Fibroblast of skin of abdomen (primary cell): ENCODE data around the gene SLC38A2. TPM values are rescaled to one million over a fixed set of nuclear protein-coding genes. Genes with fewer than 3 reads are reported as not detected.
A peak's percentile ranks its signal among the peaks of the same experiment; 100 is the strongest.
"Not testable (repeated sequence)": the region's sequence is repeated elsewhere in the genome, so short reads cannot be mapped to it uniquely, and the experiment has no call there.

Experiments used
- DNase-seq: peaks from one replicate; pipeline ENCODE4 v3.0.0-alpha.2; 2013
- polyA plus RNA-seq, 2 experiments: library from polyadenylated mRNA; unstranded; fragments of 120-200 nt; gene quantifications; one replicate each; pipeline ENCODE4 v1.2.1, GENCODE V29; 2013; ENCODE audit not compliant: insufficient read length in 2 of 2

SLC38A2 gene
- polyA plus RNA-seq (2013, experiment 1 of 2; ENCODE audit: insufficient read length): 392 TPM
- polyA plus RNA-seq (2013, experiment 2 of 2; ENCODE audit: insufficient read length): 372 TPM

DNA sequence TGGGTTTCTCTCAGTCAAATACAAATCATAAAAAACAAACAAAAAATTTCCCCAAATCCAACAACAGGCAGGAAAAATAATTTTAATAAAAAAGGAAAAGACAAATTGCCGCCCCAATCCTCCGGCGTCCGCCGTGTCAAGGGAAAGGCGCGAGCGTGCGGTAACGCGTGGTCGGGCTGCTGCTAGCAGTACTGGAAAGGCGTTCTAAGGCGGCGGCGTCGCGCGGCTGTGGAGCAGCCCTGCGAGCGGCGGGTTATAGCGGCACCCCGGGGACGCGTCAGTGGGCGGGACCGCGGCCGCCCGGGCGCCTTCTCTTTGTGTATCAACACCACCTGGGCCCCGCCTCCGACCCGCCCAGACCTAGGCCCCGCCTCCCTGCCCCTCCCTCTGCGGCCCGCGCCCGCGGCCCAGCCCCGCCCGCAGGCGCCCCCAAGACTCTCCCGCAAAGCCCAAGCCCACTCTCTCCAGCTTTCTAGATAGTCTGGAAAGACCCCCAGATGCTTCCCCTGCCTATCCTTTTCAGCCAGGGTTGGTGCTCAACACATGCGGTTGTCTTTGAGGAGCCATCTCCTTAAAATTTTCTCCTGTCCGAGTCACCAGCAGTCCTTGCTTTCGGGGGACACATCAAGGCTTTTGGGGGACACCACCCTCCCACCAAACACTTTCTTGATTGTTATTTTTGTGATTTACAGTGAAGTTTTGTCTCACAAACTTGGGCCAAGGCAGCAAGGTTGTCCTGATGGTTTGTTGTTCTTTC lies at the start of gene SLC38A2:
TSS of gene SLC38A2 (minus strand) at position 230 of the 757 bp plus-strand sequence. CDS start 1,480 bp downstream, outside the sequence.
- DNase-seq: peak; percentile 96

- no peak for DNase-seq
Measured at GRCh38 chr12:46419675-46420074, 47.1 kb upstream of the SLC38A2 start.

DNA sequence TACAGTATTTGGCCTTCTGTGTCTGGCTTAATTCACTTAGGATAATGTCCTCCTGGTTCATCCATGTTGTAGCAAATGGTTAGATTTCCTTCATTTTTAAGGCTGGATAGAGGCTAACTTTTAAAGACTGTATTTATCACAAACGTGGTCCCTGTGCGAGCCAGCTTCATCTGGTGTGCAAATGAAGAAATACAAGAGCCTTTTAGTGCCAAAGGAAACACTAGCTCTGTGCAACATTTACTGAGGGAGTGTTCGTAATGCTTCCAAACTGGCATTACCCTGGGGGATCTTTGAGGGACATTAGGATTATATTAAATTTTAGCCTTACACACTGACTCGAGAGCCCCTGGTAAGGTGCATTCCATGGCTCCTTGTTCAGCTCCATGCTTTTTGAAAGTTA lies 43.0 kb upstream of the SLC38A2 start:
- DNase-seq: no peak

- no peak for DNase-seq
Measured at GRCh38 chr12:46414591-46415268, 42.2 kb upstream of the SLC38A2 start.

GRCh38 chr12:46413368-46413767 lies 40.8 kb upstream of the SLC38A2 start:
- no peak for DNase-seq

DNA sequence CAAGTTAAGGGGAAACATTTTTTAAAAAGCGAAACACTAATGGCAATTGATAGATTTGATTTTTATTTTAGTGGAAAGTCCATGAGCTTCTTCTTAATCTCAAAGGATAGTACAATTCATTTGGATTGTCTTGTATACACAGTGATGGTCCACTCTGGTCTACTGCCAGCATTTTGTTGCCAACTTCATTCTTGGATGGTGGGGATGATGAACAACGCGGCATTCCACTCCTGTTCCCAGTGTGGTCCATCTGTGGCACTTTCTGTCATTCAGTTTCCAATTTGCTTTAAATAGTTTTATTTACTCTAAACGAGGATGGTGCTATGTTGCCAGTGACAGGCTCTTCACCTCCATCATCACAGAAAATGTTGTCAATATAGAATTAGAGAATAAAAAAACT lies 40.3 kb upstream of the SLC38A2 start:
- DNase-seq: no peak

DNA sequence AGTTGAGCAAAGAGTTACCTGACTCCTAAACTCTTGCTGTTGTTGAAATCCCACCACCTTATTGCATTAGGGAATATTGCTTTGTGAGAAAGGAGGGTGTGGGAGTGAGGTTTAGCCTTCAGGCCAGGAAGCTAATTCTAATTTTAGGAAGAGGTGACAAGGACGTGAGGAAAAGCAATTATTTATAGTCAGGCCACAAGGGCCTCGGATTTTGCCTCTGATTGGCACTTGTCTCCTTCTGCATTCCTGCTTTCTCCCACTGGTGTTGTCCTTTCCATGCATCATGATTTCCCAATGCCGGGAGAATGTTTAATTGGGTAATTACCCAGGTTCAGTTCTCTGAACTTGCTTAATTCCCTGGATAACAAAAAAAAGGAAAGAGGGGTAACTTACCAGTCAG lies 37.9 kb upstream of the SLC38A2 start:
- no peak for DNase-seq

DNA sequence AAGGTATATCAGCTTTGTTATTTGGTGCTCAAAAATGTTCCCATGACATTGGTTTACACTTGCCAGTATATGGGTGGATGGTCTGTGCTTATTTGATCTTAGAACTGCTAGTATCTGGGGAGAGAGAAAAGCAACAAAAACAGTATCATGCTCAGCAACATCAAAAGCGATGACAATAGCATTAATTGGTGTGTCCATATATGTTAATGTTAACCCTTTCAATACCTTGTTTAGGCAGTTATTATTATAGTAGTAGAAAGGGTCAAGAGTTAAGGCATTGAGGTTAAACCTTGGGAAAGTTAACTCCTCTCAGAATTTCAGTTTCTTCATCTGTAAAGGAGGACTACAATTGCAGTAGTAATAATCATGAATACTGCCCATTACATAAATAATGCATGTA lies 37.4 kb upstream of the SLC38A2 start:
- no peak for DNase-seq

DNA sequence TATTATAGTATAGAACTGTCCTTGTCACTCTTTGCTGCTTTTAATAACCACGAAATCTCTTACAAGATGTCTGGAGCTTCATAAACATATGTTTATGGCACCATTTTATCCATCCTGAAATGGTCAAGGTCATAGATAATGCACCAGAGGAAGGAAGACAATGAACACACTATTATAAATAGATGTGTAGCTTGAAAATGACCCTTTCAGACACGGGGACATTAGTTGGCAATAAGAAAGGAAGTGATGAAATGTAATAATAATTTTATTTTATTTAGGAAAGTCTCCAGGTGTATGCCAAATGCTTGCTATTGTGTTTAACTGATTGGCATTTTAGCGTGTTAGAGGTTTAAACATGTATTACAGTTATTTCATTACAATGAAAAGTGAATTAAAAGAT lies 36.8 kb upstream of the SLC38A2 start:
- DNase-seq: no peak

DNA sequence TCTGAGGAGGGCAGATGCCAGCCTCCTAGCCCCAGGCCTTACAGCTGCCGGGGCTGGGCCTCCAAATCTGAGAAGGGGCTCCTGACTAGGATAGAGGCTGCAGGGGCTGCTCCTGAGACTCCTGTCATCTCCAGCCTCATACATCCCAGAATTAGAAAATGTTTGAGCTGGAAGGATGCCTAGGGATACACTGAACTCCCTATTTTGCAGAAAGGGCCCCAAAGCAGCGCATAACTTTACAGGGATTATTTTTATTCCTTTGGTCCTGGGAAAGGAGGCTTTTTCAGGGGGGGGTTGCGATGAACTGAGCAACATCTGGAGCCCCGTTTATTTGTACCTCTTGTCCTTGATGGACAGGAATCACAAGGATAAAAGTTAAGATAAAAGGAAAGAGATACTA lies 35.9 kb upstream of the SLC38A2 start:
- no peak for DNase-seq

- DNase-seq: no peak
Measured at GRCh38 chr12:46407361-46407760, 34.8 kb upstream of the SLC38A2 start.

GRCh38 chr12:46406352-46407027 lies 33.9 kb upstream of the SLC38A2 start:
- peak; percentile 55 for DNase-seq

- DNase-seq: no peak
Measured at GRCh38 chr12:46404733-46405132, 32.2 kb upstream of the SLC38A2 start.

- DNase-seq: peak; percentile 91
Measured at GRCh38 chr12:46404225-46404631, 31.7 kb upstream of the SLC38A2 start.

DNA sequence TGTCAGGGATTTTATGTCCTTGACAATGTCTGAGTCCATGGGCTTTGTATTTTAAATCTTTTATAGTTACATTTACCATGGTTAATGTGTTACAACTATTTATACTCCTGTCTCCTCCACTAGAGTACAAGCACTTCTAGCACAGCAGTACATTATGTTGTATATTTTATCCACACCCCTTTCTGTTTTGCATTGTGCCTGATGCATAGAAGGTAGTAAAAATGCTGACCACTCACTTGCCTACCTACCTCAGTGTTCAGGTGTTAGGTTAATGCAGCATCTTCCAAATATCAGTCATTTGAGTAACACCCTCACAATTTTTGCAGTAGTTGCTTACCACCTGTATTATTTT lies 31.1 kb upstream of the SLC38A2 start:
- no peak for DNase-seq

- no peak for DNase-seq
Measured at GRCh38 chr12:46402941-46403718, 30.6 kb upstream of the SLC38A2 start.

- DNase-seq: peak; percentile 99
Measured at GRCh38 chr12:46402451-46402850, 29.9 kb upstream of the SLC38A2 start.

DNA sequence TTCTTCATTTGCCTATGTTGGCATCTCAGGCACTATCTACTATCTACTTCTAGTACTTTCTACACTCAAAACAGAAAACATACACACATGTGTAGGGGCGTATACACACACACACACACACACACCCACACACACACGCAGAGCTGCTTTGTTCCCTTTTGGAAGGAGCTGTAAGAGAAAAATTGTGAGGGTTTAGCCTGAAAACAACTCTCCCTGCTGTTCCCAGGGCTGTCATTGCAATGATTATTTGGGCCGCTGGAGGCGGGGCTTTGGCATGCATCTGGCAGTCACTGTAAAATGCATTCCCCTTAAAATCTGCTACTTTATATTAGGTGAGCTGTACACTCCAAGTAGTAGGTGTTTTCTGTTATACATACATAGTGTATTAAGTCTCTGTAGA lies 29.1 kb upstream of the SLC38A2 start:
- peak; percentile 79 for DNase-seq

GRCh38 chr12:46400406-46400805 lies 27.8 kb upstream of the SLC38A2 start:
- DNase-seq: peak; percentile 88

GRCh38 chr12:46399461-46400248 lies 27.1 kb upstream of the SLC38A2 start:
- DNase-seq: not testable (repeated sequence)

DNA sequence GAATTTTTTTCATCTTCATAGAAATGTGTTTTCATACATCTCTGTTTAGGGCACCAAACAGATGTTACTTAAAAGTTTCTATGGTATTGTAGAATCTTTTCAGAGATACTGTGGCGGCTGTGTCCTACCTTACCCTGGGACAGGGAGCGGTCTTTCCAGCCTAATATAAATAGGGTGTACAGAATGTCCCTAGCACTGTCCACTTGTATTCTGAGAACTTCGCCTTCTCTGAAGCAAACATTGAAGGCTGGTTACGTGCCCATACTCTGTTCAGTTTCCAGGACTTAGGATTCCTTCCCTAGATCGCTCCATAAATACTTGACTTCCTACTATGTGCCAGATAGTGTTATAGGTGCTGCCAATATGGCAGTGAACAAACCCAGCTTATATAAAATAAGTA lies 24.3 kb upstream of the SLC38A2 start:
- DNase-seq: no peak

- peak; percentile 54 for DNase-seq
Measured at GRCh38 chr12:46395388-46395787, 22.8 kb upstream of the SLC38A2 start.
